Pulmonary artery endothelial cell (primary cell): ENCODE data around the gene TMA7. TPM values are rescaled to one million over a fixed set of nuclear protein-coding genes. Genes with fewer than 3 reads are reported as not detected.

Experiments used
- DNase-seq: peaks from one replicate; pipeline ENCODE4 v3.0.0-alpha.2; 2011; ENCODE audit warnings: low read depth, low spot score
- total RNA-seq: library from RNA; depleted of rRNA; stranded (reverse); fragments of >200 nt; gene quantifications from 2 replicates; pipeline ENCODE4 v1.2.3, GENCODE V29; 2014

The TMA7 gene
- total RNA-seq, 1 donor from 2014 or later: 270 TPM

DNA sequence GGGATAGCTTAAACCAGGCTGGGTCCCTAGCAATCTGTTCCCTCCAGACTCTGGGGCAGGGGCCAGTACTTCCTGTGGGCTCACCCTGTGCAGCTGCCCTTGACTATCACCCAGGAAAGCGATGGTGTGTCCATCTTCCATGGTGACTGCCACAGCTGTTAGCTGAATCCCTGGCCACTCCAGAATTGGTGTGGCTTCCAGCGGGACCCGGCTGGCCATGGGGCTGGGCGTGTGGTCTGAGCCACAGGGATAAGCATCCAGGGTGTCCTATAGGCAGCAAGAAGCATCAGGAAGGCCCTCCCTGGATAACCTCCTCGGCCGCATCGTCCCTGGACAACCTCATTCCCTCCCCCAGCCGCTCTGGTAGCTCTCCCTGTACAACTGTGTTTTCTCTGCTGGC is 17.4 kb upstream of the TMA7 start:
- DNase-seq: no peak

DNA sequence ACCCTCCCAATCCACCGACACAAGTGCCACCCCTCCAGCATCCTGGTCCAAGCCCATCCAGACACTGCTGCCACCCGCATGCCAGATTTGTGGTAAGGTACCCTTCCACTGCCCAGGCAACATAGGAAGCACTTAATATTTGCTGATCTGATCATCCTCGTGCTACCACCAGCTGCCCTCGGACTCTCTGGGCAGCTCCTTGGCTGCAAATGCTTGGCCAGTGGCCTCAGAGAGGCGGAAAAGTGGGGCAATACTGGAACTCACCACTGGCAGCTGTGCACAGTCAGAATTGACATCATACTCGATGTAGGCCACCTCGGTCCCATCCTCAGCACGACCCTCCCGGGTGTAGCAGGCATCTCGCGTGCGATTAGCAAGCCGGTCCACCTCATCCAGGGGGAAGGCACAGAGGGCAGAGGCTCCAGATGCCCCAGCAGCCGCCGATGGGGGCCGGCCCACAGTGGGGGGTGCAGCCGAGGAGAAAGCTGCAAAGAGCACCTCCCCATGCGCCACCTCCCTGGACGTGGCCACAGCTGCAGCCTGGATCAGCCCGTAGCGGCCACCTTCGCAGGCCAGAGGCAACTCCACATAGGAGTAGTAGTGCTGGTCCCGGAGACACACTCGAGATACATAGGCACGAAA is 16.7 kb upstream of the TMA7 start:
- DNase-seq: no peak

DNA sequence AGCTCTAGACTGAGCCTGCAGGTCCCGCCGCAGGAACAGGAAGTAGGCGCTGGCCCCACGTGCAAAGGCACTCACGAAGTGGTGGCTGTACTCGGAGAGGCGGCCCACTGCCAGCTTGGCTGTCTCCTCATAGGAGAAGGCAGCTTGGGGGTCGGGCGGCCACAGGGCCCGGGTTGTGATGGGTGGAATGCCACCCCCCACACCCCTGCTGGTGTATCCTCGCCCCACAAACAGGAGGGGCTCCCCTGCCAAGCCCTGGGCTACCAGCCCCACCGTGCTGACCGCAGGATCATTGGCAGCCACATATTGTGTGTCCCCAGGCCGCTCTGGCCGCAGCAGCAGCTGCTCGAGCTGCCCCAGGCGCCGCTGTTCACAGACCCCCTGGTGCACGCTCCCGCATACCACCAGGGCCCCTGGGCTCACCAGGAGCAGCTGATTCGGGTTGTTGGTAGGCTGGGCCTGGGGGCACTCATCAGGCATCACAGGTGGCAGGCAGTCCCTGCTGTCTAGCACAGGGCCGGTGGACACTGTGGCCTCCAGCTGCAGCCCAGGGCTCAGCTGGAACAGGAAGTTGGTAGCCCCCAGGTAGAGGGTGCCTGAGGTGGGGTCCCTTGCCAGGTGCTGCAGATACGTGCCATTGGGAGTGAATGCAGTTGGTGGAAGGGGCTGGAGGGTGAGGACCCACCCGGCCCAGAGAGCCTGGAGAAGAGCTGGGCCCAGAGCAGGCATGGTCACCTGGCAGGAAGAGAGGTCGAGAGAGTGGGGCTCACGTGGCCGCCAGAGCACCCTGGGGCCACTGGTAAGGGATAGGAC is 16.0 kb upstream of the TMA7 start:
- DNase-seq: no peak

DNA sequence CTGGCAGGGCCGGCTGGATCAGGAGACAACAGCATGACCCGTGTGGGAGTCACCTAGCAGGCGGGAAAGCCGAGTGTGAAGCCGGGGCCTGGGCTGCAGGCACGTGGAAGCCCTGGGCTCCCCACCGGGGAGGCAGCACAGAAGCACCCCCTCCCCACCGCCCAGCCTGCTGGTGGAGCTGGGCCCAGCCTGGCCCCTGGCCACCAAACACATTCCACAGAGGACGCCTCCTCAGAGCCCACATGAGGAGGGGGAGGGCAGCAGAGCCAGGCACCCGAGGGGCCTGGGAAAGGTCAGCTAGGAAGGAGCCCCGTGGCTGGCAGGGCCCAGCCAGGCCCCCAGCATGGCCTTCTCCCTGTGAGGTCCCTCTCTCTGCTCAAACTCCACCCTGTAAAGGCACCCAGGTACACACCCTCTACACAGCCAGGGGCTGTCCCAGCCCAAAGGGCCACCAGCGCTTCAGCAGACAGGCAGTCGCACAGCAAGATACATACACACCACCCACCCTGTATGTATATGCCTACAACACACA is 14.7 kb upstream of the TMA7 start:
- no peak for DNase-seq

DNA sequence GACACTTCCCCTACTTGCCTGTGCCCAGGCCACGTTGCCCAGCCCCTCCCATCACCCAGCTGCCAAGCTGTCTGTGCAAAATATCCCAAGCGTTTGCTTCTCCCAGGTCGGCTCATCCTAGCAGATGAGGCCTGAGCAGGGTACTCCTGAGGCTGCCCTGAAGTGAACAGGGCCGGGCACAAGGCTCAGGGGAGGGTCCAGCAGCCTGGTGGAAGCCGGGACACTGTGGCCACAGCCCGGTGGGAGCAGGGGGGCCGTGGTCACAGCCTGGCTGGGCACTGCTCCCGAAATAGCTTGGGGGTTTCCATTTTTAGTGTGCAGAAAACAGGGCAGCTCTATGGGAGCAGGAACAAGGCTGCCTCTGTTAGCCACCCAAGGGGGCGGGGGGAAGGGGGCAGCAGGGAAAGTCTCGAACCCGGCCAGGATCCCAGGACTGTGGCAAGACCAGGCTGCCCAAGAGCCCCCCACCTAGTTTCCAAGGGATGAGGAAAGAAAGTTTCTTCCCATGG is 13.6 kb upstream of the TMA7 start:
- DNase-seq: no peak

DNA sequence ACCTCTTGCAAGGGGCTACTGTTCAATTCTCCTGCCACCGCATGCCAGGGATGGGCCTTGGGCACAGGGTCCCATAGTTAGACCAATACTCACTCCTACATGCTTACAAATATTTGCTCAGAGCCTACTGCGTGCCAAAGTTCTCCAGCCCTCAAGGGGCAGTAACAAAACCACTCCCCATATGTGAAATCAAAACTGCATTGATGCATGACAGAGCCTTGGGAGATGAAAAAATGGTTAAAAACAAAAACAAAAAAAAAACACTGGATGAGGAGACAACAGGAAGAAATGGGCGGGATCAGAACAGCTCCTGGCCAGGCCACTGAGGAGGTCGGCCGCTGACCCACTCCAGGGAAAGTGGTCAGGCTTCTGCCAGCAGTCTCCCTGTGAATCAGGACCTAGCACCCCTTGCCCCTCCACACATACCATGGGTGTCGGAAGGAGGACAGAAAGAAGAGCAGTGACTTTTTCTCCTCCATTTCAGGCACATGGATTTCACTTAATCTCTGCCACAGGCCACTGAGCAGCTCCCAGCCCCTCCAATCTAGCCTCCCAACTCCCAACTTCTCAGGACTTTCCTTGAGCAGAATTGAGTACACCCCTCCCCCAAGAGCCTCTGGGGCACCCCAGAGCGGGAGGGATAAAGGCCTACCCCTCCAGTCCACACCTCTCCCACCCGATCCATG is 13.0 kb upstream of the TMA7 start:
- DNase-seq: no peak

DNA sequence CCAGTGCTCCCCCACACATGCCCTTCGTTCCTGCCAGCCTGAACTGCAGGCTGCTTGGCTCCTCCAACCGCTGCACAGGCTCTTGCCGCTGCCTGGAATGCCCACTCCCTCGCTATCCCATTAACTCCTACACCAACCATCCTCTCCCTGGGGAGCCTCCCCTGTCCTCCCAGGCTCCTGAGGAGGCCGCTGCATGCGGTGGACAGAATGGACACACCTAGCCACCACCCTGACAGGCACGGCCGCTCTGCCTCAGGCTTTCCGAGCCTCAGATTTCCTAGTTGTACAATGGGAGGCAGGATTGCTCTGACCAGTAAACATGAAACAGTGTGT is 12.5 kb upstream of the TMA7 start:
- DNase-seq: no peak

DNA sequence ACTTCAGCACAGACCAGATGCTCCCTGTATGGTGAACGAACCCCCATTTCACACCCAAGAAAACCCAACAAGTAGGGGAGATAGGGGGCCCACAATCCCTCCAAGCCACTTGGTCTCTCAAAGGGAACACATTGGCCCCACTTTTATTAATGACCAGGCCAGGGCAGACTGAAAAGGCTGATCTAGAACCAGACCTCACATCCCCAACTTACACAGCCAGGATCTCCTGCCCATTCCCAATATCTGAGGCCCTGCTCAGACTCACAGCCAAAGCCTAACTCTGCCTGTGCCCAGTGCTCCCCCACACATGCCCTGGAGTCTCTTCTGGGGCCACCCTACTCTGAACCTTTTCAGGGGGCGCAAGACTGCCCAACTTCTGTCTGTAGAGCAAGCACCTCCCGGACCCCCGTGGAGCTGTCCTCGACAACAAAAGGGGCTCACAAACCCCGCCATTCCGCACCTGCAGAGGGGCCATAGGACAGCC is 11.9 kb upstream of the TMA7 start:
- DNase-seq: no peak

DNA sequence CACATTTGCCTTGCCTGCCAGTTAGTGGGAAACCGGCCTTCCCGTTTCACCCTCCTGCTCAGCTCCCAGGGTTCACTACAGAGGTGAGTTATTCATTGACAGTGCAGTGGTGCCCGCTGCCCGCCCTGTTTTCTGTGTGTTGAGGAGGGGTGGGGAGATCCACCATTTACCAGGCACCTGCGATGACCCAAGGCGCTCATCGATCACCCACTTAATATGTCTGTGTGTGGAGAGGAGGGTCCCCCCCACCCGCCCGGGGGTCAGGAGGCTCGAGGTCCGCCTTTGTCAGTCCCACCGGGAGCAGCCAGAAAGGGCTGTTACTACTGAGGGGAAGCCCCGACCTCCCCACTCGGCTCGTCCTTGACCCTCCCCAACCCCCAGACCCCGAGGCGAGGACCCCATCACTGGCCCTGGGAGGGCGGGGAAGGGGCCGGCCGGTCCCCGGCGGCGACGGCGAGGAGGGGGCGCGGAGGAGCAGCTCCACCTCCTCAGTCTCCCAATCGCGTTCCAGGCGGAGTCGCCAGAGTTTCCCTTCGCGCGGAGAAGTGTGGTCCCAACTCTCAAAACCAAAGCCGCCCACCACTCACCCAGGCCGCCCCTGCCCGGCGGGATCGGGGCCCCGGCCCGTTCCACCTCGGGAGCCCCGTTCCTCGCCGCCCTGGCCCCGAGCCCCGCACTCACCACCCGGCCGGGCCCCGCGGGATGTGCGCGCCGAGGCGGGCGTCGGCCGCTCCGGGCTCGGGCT is 11.3 kb upstream of the TMA7 start:
- no peak for DNase-seq

DNA sequence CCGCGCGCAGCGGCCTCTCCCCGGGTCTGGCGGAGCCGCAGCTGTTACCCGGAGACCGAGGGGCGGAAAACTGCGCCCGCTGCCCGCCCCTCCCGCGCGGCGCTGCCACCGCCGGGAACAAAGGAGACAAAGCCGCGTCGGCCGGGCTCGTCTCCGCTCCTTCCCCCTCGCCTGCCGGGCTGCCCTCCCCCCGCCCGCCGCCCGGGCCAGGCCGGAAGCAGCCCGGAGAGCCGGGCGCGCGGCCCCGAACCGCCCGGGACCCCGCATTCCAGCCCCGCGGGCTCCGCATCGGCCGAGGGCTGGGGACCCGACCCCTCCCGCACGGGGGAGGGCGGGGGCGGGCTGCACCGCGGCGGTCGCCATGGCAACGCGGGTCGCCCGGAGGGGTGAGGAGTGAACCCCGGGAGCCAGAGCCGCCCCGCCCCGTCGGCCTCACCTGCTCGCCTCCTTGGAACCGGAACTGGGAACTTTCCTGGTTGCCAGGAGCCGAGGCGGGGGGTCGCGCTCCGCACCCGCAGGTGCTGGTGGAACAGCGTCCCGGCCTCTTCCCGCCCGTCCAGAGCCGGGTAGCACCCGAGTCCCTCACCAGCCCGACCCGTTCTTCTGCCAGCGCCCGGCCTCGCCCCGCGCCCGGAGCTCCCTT is 10.6 kb upstream of the TMA7 start:
- DNase-seq: no peak

DNA sequence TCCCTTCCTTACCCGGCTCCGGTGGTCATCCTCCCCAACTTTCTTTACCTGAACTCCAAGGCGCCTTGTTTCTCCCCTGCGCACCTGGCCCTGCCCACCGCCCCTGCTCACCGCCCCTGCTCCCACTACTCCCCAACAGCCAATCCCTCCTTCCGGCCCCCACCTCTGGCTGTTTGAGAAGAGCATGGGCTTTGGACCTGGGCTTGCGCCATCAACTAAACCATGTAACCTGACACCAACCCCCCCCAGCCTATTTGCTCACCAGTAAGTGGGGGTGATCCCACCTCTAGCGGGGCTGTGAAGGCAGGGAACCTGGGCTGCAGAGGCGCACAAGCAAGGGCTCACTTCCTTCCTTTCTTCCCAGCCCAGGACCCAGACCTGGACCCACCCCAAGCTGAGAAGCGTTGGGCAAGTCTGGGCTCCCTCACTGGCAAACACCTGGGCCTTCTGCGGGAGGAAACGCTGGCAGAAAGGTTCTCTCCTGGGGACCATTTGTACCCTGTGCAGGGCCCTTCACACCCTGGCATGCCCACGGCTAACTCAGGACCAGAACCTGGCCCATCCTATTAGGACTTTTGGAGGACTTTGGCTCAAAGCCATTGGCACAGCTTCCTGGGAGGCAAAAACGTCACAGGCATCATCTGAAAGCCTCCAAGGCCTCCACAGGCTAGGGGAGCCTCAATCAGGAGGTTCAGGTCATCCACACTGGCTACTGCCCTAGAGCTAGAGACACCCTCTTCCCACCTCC is 9.9 kb upstream of the TMA7 start, which contains the start of gene PLXNB1:
TSS of gene PLXNB1 (minus strand) at position 127 of the 748 bp plus-strand sequence. CDS start 5,475 bp downstream, outside the sequence.
- DNase-seq: no peak

DNA sequence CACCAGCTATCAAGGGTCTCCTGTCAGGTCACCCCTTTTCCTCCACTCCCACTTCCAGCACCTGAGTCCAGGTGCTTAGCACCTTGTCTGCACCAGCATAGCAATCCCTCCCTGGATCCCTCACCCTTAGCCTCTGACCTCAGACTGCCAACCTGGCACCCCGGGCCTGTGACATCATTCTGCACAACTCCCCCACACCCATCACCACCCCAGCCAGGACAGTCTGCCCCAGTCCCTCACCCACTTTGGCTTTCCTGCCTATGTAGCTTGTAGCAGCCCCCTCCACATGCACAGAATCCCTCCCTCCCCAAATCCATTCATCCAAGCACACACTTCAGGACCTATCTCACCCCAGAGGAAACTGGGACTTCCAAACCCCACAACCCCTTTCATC is 9.4 kb upstream of the TMA7 start:
- DNase-seq: no peak

DNA sequence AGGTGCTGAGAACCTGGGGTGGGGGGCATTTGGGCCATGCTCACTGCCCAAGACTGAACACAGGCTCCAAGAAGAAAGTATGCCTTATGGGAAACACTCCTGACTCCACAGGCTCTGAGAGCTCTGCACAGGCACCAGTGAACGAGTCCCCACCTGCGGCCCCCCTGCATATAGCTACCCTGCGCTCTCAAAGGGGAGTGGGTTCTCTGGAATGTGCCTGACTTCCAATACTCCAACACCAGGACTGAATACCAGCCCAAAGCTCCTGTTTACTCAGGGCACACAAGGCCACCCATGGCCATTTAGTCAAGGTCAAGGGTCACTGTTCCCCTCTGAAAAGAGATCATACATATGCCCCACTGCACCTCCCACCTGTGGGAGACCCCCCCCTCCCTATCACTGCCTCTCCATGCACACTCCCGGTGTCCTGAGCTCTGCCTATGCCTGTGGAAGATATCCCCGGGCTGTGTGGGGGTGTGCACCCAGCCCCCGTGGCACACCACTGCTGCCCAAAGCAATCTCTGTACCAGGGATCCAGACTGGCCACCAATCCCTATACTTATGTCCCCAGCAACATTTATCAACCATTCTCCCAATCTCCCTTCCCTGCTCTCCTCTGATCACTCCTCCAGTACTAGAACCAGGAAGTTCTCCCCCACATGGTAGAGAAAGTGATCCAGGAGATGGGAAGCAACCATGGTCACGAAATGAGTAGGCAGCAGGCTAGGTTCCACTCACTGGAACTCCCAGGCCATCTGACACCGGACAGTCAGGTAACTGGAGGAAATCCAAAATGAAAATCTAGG is 8.6 kb upstream of the TMA7 start:
- DNase-seq: no peak

DNA sequence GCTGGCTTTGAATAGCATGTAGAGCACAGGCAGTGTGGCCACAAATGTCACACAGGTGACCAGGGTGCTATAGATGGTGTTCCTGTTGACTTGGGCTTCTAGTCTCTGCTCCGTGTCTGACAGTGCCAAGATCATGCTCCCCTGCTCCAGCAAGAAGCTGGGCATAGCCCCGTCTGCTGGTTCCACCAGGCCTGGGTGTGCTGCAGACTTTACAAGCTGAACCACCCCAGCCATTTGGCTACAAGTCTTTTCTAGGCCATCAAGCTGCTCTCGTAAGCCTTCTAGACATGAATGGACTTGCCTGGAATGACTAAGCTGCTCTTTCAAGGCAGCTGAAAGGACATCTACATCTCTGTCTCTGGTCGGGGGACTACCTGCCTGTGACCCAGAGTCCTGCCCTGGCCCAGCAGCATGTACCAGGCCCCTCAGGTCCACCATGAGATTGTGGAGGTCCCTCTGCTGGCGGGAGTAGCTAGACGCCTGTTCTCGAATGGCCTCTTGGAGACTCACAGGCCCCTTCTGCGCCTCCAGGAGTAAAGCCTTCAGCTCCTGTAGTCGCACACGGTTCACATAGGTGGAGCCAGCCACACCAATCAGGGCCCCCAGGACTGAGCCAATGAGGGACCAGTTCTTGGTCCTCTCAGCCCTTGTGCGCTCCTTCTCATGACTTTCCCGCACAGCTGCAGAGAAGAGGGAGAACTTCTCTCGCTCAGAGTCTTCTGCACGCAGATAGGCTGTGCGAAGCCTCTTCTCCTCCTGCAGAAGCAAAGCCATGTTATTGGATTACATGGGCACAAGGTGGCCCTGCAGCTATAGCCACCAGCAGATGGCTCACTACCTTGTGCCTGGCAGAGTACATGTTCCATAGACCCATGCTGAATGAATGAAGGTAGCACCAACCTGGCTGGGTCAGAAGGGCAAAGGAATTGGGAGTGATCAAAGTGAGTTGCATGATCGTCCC is 7.4 kb upstream of the TMA7 start:
- DNase-seq: no peak

DNA sequence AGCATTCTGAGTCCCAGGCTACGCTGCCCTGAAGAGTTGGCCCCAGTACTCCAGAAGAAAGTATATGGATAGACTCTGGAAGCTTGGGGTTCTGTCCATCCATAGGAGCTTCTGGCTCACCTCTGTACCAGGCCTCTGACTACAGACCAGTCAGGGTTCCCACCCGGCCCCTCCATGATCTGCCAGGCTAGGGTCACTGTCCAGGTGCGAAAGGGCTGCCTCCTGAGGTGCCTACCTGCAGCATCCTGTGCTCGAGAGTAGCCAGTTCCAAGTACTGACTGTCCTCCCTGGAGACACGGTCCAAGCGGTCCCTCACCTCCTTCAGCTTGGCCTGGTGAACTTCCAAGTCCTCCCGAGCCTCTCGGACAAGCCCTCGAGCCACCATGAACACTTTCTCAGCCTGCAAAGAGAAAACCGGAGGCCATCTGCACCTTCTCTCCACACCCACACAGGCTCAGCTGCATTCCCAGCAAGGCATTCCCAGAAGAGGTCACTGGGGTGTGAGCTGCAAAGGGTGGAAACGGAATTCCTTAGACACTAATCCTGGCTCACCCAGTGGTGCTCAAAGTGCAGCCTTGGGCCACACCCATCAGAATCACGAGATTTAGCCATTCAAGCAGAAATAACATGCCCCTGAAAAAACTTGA is 6.5 kb upstream of the TMA7 start:
- DNase-seq: no peak

DNA sequence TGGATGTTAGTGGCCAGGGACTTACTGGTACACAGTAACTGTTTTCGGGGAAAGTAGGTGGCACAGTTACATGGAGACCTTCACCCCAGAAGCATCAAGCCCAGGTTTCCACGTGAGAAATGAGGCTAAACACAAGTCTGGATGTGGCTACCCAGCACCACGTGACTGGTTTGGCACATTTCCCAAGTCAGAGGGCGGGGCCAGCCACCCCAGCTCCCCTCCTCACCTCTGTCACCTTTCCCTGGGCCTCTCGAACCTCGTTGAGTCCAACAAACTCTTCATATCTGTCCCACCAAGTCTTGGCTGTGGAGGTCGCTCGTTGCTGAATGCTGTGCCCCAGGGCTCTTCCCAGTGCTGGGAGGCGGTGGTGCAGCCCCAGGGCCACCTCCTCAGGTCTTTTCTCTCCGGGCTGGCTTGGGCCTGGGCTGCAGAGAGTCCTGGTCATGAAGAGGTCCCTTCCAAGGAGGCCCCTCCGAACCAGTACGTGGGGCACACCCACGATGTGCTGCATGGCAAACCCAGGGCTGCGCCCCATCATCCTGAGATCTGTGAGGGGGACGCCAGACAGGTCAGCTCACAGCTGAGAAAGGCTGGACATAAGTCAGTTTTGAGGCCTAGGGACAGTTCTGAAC is 5.3 kb upstream of the TMA7 start:
- DNase-seq: no peak

DNA sequence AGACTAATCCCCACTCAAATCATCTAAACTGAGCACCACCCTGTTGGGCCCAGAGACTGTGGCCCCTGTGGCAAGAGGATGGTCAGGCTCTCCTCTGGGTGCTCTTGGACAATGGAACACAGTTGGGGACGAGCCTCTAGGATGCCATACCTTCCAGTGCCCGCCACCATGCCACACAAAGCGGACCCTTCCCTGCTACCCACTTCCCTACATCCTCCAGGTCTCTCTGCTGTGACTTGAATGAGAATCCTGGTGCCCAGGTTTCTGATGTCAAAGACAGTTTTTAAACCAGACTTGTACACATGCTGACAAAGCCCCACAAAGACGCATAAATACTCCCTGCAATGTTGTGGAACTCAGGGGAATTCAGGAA is 4.8 kb upstream of the TMA7 start:
- no peak for DNase-seq
